Cardiac fibroblast (primary cell): ENCODE measurements around the gene PCDHGA4.
A peak's percentile ranks its signal among the peaks of the same experiment; 100 is the strongest.

ENCODE experiments used
- DNase-seq, 2 donors: peaks; one replicate each; pipeline versions ENCODE4 v3.0.0 to v3.0.0-alpha.2; 2010; ENCODE audit warnings: low read depth in 2 of 2
- H3K4me3 ChIP-seq, 2 donors: replicated peaks in 1 of 2; 1 replicate in 1 of 2; 2 replicates in 1 of 2; pipeline ENCODE4 v1.5.1; 2011; ENCODE audit warnings: low read depth in 2 of 2, low read length in 2 of 2, mild to moderate bottlenecking in 2 of 2, moderate library complexity in 1 of 2
- TF ChIP-seq, protein P1 (sequence below): IDR thresholded peaks from one replicate; pipeline ENCODE4 v1.5.1; 2011; ENCODE audit warnings: low read depth, mild to moderate bottlenecking, low read length, inconsistent platforms

PCDHGA4 gene

DNA sequence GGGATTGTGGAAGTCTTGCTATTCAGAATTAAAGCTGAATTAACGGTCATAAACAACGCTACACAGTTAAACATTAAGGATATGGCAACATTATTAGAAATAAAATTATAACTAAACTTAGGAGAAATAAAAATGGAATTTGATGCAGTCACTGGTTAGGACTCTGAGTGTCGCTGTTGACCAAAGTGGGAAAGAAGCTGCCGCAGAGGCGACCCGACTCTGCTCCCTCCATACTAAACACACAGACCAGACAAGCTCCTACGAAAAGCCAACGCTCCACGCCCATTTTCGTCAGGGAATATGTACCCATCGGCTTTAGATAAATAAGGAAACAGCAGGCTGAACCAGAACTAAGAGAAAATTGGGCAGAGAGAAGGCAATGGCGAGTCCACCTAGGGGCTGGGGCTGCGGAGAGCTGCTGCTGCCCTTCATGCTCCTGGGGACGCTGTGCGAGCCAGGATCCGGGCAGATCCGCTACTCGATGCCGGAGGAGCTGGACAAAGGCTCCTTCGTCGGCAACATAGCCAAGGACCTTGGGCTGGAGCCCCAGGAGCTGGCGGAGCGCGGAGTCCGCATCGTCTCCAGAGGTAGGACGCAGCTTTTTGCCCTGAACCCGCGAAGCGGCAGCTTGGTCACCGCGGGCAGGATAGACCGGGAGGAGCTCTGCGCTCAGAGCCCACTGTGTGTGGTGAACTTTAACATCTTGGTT is 9.3 kb downstream of the PCDHGA4 start, which contains the start of gene PCDHGA5:
PCDHGA5 (plus strand) TSS at position 211 of the 709 bp plus-strand sequence; CDS start at position 380, 169 bp downstream.
- DNase-seq = peak; percentile 22 to 38
- peak within 1 kb of the TSS; percentile 9 to 24 for H3K4me3 ChIP-seq
- TF ChIP-seq, protein P1, sequence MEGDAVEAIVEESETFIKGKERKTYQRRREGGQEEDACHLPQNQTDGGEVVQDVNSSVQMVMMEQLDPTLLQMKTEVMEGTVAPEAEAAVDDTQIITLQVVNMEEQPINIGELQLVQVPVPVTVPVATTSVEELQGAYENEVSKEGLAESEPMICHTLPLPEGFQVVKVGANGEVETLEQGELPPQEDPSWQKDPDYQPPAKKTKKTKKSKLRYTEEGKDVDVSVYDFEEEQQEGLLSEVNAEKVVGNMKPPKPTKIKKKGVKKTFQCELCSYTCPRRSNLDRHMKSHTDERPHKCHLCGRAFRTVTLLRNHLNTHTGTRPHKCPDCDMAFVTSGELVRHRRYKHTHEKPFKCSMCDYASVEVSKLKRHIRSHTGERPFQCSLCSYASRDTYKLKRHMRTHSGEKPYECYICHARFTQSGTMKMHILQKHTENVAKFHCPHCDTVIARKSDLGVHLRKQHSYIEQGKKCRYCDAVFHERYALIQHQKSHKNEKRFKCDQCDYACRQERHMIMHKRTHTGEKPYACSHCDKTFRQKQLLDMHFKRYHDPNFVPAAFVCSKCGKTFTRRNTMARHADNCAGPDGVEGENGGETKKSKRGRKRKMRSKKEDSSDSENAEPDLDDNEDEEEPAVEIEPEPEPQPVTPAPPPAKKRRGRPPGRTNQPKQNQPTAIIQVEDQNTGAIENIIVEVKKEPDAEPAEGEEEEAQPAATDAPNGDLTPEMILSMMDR = no peak

DNA sequence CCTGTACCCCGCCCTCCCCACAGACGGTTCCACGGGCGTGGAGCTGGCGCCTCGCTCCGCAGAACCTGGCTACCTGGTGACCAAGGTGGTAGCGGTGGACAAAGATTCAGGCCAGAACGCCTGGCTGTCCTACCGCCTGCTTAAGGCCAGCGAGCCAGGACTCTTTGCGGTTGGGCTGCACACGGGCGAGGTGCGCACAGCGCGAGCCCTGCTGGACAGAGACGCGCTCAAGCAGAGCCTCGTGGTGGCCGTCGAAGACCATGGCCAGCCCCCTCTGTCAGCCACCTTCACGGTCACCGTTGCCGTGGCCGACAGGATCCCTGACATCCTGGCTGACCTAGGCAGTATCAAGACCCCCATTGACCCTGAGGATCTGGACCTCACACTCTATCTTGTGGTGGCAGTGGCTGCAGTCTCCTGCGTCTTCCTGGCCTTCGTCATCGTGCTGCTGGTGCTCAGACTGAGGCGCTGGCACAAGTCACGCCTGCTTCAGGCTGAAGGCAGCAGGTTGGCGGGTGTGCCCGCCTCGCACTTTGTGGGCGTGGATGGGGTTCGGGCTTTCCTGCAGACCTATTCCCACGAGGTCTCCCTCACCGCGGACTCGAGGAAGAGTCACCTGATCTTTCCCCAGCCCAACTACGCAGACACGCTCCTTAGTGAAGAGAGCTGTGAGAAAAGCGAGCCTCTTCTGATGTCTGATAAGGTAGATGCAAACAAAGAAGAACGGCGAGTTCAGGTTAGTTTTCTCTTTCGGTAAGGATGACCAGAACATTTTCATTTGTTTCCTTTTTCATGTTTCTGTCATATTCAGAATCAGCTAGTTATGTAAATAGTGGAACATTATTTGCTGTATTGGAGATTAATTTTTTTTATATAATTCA is 11.4 kb downstream of the PCDHGA4 start:
- TF ChIP-seq, protein P1 = no peak
- H3K4me3 ChIP-seq = no peak overlapping the region
- DNase-seq = no peak

DNA sequence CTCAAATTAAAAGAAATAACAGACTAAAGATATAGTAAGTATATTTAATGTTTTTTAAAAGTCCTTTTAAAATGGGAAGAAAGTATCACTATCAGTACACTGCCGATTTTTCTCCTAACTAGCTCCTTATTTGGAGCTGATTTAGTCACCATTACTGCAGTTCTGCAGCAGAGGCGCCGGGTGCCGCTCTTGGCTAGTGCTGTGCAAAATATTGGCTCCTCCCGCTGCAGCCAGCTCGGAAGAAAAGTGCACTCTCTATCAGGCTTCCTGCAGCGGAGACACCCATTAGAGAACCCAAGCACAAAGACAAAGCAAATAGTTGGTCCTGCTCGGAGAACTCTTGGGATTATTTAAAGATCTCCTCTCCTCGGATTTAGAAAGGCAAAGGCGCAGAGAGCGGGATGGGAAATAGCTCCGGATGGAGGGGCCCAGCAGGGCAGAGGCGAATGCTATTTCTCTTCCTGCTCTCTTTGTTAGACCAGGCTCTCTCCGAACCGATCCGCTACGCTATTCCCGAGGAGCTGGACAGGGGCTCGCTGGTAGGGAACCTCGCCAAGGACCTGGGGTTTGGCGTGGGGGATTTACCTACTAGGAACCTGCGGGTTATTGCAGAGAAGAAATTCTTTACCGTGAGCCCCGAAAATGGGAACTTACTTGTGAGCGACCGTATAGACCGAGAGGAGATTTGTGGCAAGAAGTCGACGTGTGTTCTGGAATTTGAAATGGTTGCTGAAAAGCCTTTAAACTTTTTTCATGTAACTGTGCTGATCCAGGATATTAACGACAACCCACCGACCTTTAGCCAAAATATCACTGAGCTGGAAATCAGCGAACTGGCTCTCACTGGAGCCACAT is 15.4 kb downstream of the PCDHGA4 start, which contains the start of gene PCDHGB3:
PCDHGB3 (plus strand) TSS at position 249 of the 855 bp plus-strand sequence; CDS start at position 402, 153 bp downstream.
- TF ChIP-seq, protein P1 = peak; percentile 52
- H3K4me3 ChIP-seq = peak within 1 kb of the TSS; percentile 30 to 38
- DNase-seq = peak; percentile 66 to 73

DNA sequence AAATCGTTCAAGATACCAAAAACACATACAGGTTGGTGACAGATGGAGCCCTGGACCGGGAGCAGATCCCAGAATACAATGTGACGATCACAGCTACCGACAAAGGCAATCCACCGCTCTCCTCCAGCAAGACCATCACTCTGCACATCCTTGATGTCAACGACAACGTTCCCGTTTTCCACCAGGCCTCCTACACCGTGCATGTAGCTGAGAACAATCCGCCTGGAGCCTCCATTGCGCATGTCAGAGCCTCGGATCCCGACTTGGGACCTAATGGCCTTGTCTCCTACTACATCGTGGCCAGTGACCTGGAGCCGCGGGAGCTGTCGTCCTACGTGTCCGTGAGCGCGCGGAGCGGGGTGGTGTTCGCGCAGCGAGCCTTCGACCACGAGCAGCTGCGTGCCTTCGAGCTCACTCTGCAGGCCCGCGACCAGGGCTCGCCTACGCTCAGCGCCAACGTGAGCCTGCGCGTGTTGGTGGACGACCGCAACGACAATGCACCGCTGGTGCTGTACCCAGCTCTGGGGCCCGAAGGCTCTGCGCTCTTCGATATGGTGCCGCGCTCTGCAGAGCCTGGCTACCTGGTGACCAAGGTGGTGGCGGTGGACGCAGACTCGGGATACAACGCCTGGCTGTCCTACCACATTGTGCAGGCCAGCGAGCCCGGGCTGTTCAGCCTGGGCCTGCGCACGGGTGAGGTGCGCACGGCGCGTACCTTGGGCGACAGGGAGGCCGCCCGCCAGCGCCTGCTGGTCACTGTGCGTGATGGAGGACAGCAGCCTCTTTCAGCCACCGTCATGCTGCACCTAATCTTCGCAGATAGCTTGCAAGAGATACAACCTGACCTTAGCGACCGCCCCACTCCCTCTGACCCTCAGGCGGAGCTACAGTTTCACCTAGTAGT is 17.0 kb downstream of the PCDHGA4 start:
- no peak for DNase-seq
- H3K4me3 ChIP-seq = no peak overlapping the region
- TF ChIP-seq, protein P1 = no peak

DNA sequence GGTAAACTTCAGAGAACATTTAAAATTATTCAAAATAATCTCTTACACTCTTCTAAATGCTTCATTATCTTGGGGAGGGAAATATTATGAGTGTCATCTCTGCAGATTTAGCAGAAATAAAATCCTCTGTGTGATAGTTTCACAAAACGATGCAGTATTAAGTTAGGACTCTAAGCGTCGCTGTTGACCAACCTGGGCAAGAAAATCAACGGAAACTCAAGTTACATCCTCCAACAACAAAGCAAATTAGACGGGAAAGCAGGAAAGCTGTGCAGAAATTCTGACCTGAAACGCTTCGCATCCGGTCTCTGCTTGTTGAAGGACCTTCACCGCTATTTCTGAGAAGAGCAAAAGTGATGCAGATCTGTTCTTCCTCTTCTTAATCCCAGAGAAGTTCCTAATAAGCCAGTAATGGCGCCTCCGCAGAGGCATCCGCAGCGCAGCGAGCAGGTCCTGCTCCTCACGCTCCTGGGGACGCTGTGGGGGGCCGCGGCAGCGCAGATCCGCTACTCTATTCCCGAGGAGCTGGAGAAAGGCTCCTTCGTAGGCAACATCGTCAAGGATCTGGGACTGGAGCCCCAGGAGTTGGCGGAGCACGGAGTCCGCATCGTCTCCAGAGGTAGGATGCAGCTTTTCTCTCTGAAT is 19.0 kb downstream of the PCDHGA4 start, which contains the start of gene PCDHGA6:
PCDHGA6 (plus strand) TSS at position 219 of the 645 bp plus-strand sequence; CDS start at position 412, 193 bp downstream.
- peak within 1 kb of the TSS; percentile 40 to 48 for H3K4me3 ChIP-seq
- TF ChIP-seq, protein P1 = peak; percentile 70
- DNase-seq = peak; percentile 40 to 66
